SJSA1 (cell line): ENCODE data around the gene ZNRF2. TPM values are rescaled to one million over a fixed set of nuclear protein-coding genes. Genes with fewer than 3 reads are reported as not detected.

Experiments used
- DNase-seq, 2 experiments: peaks; one replicate each; pipeline ENCODE4 v3.0.0-alpha.2; 2015 to 2020; ENCODE audit warnings: low spot score in 2 of 2, low read depth in 1 of 2
- H3K27ac ChIP-seq: fragments of 250-450 bp; sonication (Bioruptor Pico); 2 replicates; pipeline ENCODE4 v1.5.1; 2020; ENCODE audit warnings: mild to moderate bottlenecking, moderate library complexity
- H3K27me3 ChIP-seq: fragments of 250-450 bp; sonication (Bioruptor Pico); replicated peaks from 2 replicates; pipeline ENCODE4 v1.5.1; 2020; ENCODE audit warnings: mild to moderate bottlenecking, moderate library complexity
- H3K36me3 ChIP-seq: fragments of 250-450 bp; sonication (Bioruptor Pico); 2 replicates; pipeline ENCODE4 v1.5.1; 2020; ENCODE audit warnings: mild to moderate bottlenecking
- H3K4me1 ChIP-seq: fragments of 250-450 bp; sonication (Bioruptor Pico); replicated peaks from 2 replicates; pipeline ENCODE4 v1.6.1; 2021; ENCODE audit warnings: mild to moderate bottlenecking
- H3K4me3 ChIP-seq: fragments of 250-450 bp; sonication (Bioruptor Pico); 2 replicates; pipeline ENCODE4 v1.5.1; 2020; ENCODE audit warnings: mild to moderate bottlenecking
- H3K9me3 ChIP-seq: fragments of 250-450 bp; sonication (Bioruptor Pico); replicated peaks from 2 replicates; pipeline ENCODE4 v1.5.1; 2020; ENCODE audit warnings: mild to moderate bottlenecking
- total RNA-seq: library from RNA; depleted of rRNA; stranded (reverse); fragments of >200 nt; shearing (Covaris generic); gene quantifications from 2 replicates; pipeline ENCODE4 v1.2.3, GENCODE V29; 2014; rRNA removed

Gene ZNRF2
- total RNA-seq, 1 experiment from 2014 or later = 20.3 TPM

GRCh38 chr7:30413864-30414263 is 129.5 kb downstream of the ZNRF2 start:
- H3K9me3 ChIP-seq = no peaks in the 10 kb centered on the region
- no peaks in the 10 kb centered on the region for H3K4me1 ChIP-seq
- no peak overlapping the region for H3K4me3 ChIP-seq
- no peak overlapping the region for H3K27ac ChIP-seq
- no peaks in the 10 kb centered on the region for H3K27me3 ChIP-seq
- no peaks in the 10 kb centered on the region for H3K36me3 ChIP-seq
- no peak for DNase-seq

Other genes starting within 250 kb of the ZNRF2 start
- 8.5 and 16.0 TPM in 2 replicates for gene MTURN, start 149.6 kb upstream of the ZNRF2 start, total RNA-seq
- 4.2 and 6.2 TPM in 2 replicates for gene NOD1, start 194.2 kb downstream of the ZNRF2 start, total RNA-seq
- 77.6 and 130 TPM in 2 replicates for gene GGCT, start 220.2 kb downstream of the ZNRF2 start, total RNA-seq